B cell (primary cell): ENCODE results near the gene RAPGEF1. TPM values are rescaled to one million over a fixed set of nuclear protein-coding genes. Genes with fewer than 3 reads are reported as not detected.
A peak's percentile ranks its signal among the peaks of the same experiment; 100 is the strongest.

ENCODE experiments used
- ATAC-seq: fragments of 200-7000 bp; cut with Tn5 transposase; one replicate; pipeline ENCODE4 v1.10.0; 2021; ENCODE audit warnings: low read depth, mild to moderate bottlenecking, moderate number of reproducible peaks, moderate library complexity
- CTCF ChIA-PET: fragments of 350-600 bp; sonication (Branson Sonifier 250); formaldehyde crosslinking; loops from one replicate; lab custom pipeline; 2021; ENCODE audit warnings: antibody characterized with exemption, inconsistent platforms; lab: Charles Lee
- POLR2A ChIA-PET: fragments of 350-600 bp; sonication (Branson Sonifier 250); formaldehyde crosslinking; loops from one replicate; lab custom pipeline; 2021; ENCODE audit warnings: antibody characterized with exemption; lab: Charles Lee
- DNase-seq: peaks from one replicate; pipeline ENCODE4 v3.0.0; 2013
- H2AFZ ChIP-seq: 2 replicates; pipeline ENCODE4 v1.6.1; 2012; ENCODE audit warnings: mild to moderate bottlenecking, low read depth, low read length; ENCODE audit not compliant: insufficient read depth, poor library complexity, severe bottlenecking
- H3K27ac ChIP-seq, 2 donors: 1 replicate in 1 of 2; 2 replicates in 1 of 2; pipeline ENCODE4 v1.5.1; 2012 to 2013; ENCODE audit warnings: low read length in 2 of 2, mild to moderate bottlenecking in 2 of 2, moderate library complexity in 1 of 2
- H3K27me3 ChIP-seq, 4 experiments: fragments of 200-600 bp in 1 of 4; sonication (generic) in 1 of 4; replicated peaks in 1 of 4; 1 replicate in 2 of 4; 2 replicates in 2 of 4; pipeline versions ENCODE4 v1.6.1 to v1.7.0; 2013 to 2016; ENCODE audit warnings: low read length in 3 of 4, mild to moderate bottlenecking in 2 of 4, mixed read lengths in 1 of 4, moderate library complexity in 1 of 4; ENCODE audit not compliant: insufficient read depth in 4 of 4, control insufficient read depth in 3 of 4; ENCODE audit errors: control extremely low read depth in 1 of 4
- H3K36me3 ChIP-seq, 2 experiments: replicated peaks in 1 of 2; 1 replicate in 1 of 2; 2 replicates in 1 of 2; pipeline versions ENCODE4 v1.6.1 to v1.7.1; 2013; ENCODE audit warnings: low read length in 1 of 2; ENCODE audit not compliant: insufficient read depth in 2 of 2, control insufficient read depth in 1 of 2; ENCODE audit errors: control extremely low read depth in 1 of 2, extremely low read depth in 1 of 2
- H3K4me1 ChIP-seq, 2 donors: fragments of 200-600 bp in 1 of 2; sonication (generic) in 1 of 2; 1 replicate in 1 of 2; 2 replicates in 1 of 2; pipeline versions ENCODE4 v1.5.1 to v1.6.1; 2013 to 2017; ENCODE audit warnings: low read length in 2 of 2; ENCODE audit not compliant: control insufficient read depth in 2 of 2, insufficient read depth in 2 of 2
- H3K4me2 ChIP-seq: replicated peaks from 2 replicates; pipeline ENCODE3; 2012; ENCODE audit warnings: mild to moderate bottlenecking, low read depth, low read length; ENCODE audit not compliant: poor library complexity, severe bottlenecking
- H3K4me3 ChIP-seq, 5 experiments: fragments of 200-600 bp in 1 of 5; sonication (generic) in 1 of 5; 1 replicate in 3 of 5; 2 replicates in 2 of 5; pipeline versions ENCODE4 v1.5.1 to v1.7.0; 2011 to 2016; ENCODE audit warnings: low read length in 4 of 5, mild to moderate bottlenecking in 4 of 5, low read depth in 2 of 5, control low read depth in 1 of 5, moderate library complexity in 1 of 5; ENCODE audit not compliant: insufficient read depth in 1 of 5; ENCODE audit errors: control extremely low read depth in 1 of 5, extremely low read depth in 1 of 5
- H3K79me2 ChIP-seq: fragments of 200-600 bp; sonication (generic); one replicate; pipeline ENCODE4 v1.6.0; 2016; ENCODE audit warnings: low read length; ENCODE audit not compliant: control insufficient read depth, insufficient read depth
- H3K9ac ChIP-seq: fragments of 200-600 bp; sonication (generic); 2 replicates; pipeline ENCODE4 v1.6.1; 2017; ENCODE audit warnings: mild to moderate bottlenecking, low read length, moderate library complexity
- H3K9me3 ChIP-seq, 3 donors: one replicate each; pipeline versions ENCODE4 v1.6.1 to v1.7.1; 2013; ENCODE audit warnings: low read length in 2 of 3; ENCODE audit not compliant: control insufficient read depth in 2 of 3, insufficient read depth in 1 of 3; ENCODE audit errors: control extremely low read depth in 1 of 3
- H4K20me1 ChIP-seq: 2 replicates; pipeline ENCODE4 v1.6.0; 2012; ENCODE audit warnings: mild to moderate bottlenecking, low read length; ENCODE audit not compliant: insufficient read depth, control insufficient read depth, poor library complexity, severe bottlenecking
- H3K27ac Mint-ChIP-seq: one replicate; pipeline ENCODE4 v1.8.0; 2021; ENCODE audit warnings: mixed read lengths
- H3K27me3 Mint-ChIP-seq: one replicate; pipeline ENCODE4 v1.8.0; 2021; ENCODE audit warnings: mixed read lengths
- H3K4me1 Mint-ChIP-seq: one replicate; pipeline ENCODE4 v1.8.0; 2021; ENCODE audit warnings: mixed read lengths
- H3K4me3 Mint-ChIP-seq: one replicate; pipeline ENCODE4 v1.8.0; 2021; ENCODE audit warnings: mixed read lengths
- H3K9me3 Mint-ChIP-seq: one replicate; pipeline ENCODE4 v1.8.0; 2022; ENCODE audit warnings: mixed read lengths; ENCODE audit not compliant: insufficient read depth
- CTCF ChIP-seq: fragments of 200-600 bp; IDR thresholded peaks from one replicate; pipeline ENCODE4 v1.8.0; 2022; ENCODE audit warnings: antibody characterized with exemption, mild to moderate bottlenecking
- EZH2 ChIP-seq: IDR thresholded peaks from 2 replicates; pipeline ENCODE4 v1.6.1; 2012; ENCODE audit warnings: borderline replicate concordance, low read depth, mild to moderate bottlenecking, moderate library complexity, low read length; ENCODE audit not compliant: insufficient read depth, poor library complexity, severe bottlenecking
- WGBS: methylation state at CpG from one replicate; pipeline ENCODE4 v1.1.5; 2013; ENCODE audit warnings: missing lambda C conversion rate; ENCODE audit not compliant: insufficient coverage; 5-methylcytosine and 5-hydroxymethylcytosine counted together
- intact Hi-C: fragments of 100-400 bp; cut with micrococcal nuclease; formaldehyde crosslinking; loops from one replicate; pipeline ENCODE4 v1.10.0; 2022
- polyA plus RNA-seq: library from polyadenylated mRNA; depleted of rRNA; stranded (reverse); fragments of >200 nt; gene quantifications from 2 replicates; pipeline ENCODE4 v1.2.3, GENCODE V29; 2012
- total RNA-seq, 2 donors: library from RNA; stranded (reverse); fragments of 120-200 nt in 1 of 2; gene quantifications; 1 replicate in 1 of 2; 2 replicates in 1 of 2; pipeline versions ENCODE4 v1.2.3 to v1.2.4, GENCODE V29; 2013 to 2022

Gene RAPGEF1
- total and polyA plus RNA-seq, 2 donors (not counting 1 experiment from before 2014, with no cell fraction given), result 134 to 447 TPM

DNA sequence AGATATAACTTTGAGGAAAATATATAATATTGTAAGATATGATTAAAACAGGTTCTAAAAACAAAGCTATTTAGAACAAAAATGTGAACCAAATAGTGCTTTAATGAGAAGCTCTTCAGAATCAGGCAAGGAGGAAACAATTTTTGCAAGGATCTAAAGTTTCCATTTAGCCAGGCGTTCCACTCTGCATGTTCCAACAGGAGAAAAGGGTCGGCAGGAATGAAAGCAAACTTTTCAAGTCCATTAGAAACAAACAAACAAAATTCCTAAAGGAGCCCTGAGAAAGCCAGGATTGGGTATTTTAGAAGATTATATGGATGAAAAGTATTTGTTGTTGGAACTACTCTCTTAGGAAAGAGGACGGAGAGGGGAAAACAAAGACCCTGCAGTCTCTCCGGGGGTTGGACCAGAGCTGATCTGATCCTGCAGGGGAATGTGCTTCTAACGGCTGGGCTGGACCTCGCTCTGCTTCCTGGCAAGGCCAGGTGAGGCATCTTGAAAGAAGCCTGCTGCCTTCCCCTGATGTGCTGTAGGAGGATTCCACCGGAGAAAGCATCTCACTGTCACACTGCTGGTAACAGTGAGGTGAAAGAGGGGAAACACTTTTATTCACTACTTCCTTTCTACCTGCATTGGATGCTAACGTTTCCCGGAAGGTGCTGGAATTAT is 100.0 kb downstream of the RAPGEF1 start:
- Histone ChIP-seq H3K4me1 (peaks cover 3 to 14% of the 10 kb centered on the region in 2 donors), H3K9me3 (no peaks in the 10 kb centered on the region), H3K79me2 (peaks cover 87% of the 10 kb centered on the region), H3K36me3 (peaks cover 7 to 91% of the 10 kb centered on the region in 2 experiments), H3K4me3 (no peak overlapping the region), H2AFZ (no peak overlapping the region), H3K27me3 (no peaks in the 10 kb centered on the region), H3K4me2 (no peak overlapping the region), H3K9ac (no peak overlapping the region), H4K20me1 (peaks cover 66% of the 10 kb centered on the region), H3K27ac (no peak overlapping the region)
- Mint-ChIP-seq H3K9me3 (no peaks in the 10 kb centered on the region), H3K4me3 (no peak overlapping the region), H3K4me1 (peaks cover 41% of the 10 kb centered on the region), H3K27ac (no peak overlapping the region), H3K27me3 (no peaks in the 10 kb centered on the region)
- intact Hi-C loops, result no loop called here
- ATAC-seq (no peak), DNase-seq (no peak)
- POLR2A ChIA-PET, result interaction anchor here (1.2 kb wide), 1 partner anchor 18 kb away, joined by 3 read pairs; no protein-coding TSS in a partner anchor
- TF ChIP-seq CTCF (no peak), EZH2 (no peak)
- CTCF ChIA-PET, result interaction anchor here (0.7 to 6.4 kb wide), 5 partner anchors 11 to 463 kb away, joined by 3 to 30 read pairs (median 3); partner anchors contain the start of gene RAPGEF1
- WGBS, result 86% methylated on average over 5 of the region's 9 CpGs

DNA sequence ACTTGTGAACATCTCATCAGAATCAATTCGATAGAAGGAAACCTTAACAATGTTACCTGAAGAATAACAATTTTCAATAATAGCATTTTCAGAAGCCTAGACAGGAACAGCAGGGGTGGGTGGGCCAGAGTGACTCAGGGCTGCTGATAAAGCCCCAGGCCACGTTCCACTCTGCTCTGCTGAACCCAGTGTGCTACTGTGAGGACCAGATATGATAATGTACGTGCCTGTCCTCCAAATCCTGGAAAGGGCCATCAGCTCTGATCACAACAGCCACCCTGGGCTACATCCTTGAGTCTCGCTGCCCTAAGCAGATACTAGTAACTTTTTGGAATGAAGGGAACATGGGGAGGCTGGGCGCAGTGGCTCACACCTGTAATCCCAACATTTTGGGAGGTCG is 103.3 kb downstream of the RAPGEF1 start:
- TF ChIP-seq EZH2 (no peak), CTCF (no peak)
- intact Hi-C loops, result no loop called here
- H3K27ac ChIP-seq, result peak overlapping the region in 1 of 2 donors; percentile 79
- H3K4me2 ChIP-seq, result no peak overlapping the region
- DNase-seq (no peak), ATAC-seq (no peak)
- Mint-ChIP-seq H3K27me3 (no peaks in the 10 kb centered on the region), H3K4me3 (no peak overlapping the region), H3K27ac (peak overlapping the region; percentile 47), H3K9me3 (no peaks in the 10 kb centered on the region), H3K4me1 (peaks cover 38% of the 10 kb centered on the region)
- H3K4me3 ChIP-seq, result no peak overlapping the region
- ChIA-PET POLR2A (no interaction called here), CTCF (interaction anchor here (0.7 to 1.3 kb wide), 2 partner anchors 87 to 104 kb away, joined by 3 to 4 read pairs; partner anchors contain the start of gene RAPGEF1)
- H3K79me2 ChIP-seq, result peaks cover 82% of the 10 kb centered on the region
- no peaks in the 10 kb centered on the region for H3K27me3 ChIP-seq
- H3K36me3 ChIP-seq, result peaks cover 12 to 74% of the 10 kb centered on the region in 2 experiments
- H3K9me3 ChIP-seq, result no peaks in the 10 kb centered on the region
- H3K4me1 ChIP-seq, result peaks cover 7 to 15% of the 10 kb centered on the region in 2 donors
- H3K9ac ChIP-seq, result no peak overlapping the region
- 89% methylated on average over 2 of the region's 6 CpGs for WGBS
- H4K20me1 ChIP-seq, result peaks cover 47% of the 10 kb centered on the region
- H2AFZ ChIP-seq, result no peak overlapping the region
